ENCODE data around the gene PRSS53. TPM values are rescaled to one million over a fixed set of nuclear protein-coding genes. Genes with fewer than 3 reads are reported as not detected.
"Not testable (repeated sequence)": the region's sequence is repeated elsewhere in the genome, so short reads cannot be mapped to it uniquely, and the experiment has no call there.

Gene PRSS53
- total RNA-seq, 1 experiment from 2014 or later = 1.3 TPM

DNA sequence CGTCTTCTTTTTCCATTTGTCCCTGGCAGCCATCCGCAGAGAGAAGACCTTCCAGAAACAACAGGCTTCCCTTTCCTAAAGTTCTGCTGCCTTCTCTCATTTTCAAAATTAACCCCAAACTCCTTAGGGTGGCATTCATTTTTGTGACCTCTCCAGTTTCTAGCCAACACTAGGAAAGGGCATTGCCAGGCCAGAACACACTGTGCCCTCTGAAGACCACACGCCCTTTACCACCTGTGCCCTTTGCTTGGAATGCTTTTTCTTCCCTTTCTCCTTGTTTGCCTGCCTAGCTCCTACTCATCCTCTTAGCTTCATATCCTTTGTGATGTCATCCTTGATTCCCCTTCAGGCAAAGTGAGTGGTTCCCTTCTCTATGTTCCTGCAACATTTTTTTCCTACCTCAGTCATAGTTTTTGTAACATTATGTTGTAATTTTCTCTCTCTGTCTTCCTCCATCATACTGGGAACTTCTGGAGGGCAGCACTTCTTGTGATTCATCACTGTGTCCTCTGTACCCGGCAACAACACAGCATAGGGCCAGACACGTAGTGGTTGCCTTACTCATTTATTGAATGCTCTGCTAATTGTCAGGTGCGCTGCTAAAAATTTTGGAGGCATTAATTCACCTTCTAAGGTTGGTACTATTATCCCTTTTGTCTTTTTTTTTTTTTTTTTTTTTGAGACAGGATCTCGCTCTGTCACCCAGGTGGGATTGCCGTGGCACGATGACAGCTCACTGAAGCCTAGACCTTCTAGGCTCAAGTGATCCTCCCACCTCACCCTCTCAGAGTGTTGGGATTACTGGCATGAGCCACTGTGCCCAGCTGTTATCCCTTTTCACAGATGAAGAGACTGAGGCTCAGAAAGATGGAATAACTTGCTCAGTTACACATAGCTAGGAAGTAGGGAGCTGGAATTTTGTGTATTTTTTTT is 29.7 kb upstream of the PRSS53 start:
- DNase-seq (ENCODE audit: extremely low read depth, low read depth) = no peak

GRCh38 chr16:31117384-31118222 is 28.9 kb upstream of the PRSS53 start, which contains the start of gene KAT8:
Gene KAT8, plus strand, starts transcription at chr16:31117664. Its CDS starts 18 bp downstream, at chr16:31117682.
- DNase-seq (ENCODE audit: extremely low read depth, low read depth) = peak; percentile 97

DNA sequence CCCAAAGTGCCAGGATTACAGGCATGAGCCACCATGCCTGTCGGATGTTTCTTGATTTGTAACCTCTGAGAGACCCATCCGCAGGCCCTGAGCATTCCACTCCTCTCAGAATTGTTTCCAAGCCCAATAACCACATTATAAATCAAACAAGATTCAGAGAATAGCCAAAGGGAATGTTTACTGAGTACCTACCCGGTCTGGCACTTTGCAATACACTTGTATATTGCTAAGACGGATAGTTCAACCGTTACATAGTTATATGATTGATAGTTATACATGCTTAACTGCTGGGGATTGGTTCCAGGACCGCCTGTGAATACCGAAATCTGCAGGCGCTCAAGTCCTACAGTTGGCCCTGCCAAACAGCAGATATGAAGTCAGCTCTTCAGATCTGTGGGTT is 25.7 kb upstream of the PRSS53 start:
- no peak for DNase-seq (ENCODE audit: extremely low read depth, low read depth)

GRCh38 chr16:31113121-31114120 is 24.7 kb upstream of the PRSS53 start:
- no peak for DNase-seq (ENCODE audit: extremely low read depth, low read depth)

- DNase-seq (ENCODE audit: extremely low read depth, low read depth) = no peak
Measured at GRCh38 chr16:31112711-31113110, 24.0 kb upstream of the PRSS53 start.

DNA sequence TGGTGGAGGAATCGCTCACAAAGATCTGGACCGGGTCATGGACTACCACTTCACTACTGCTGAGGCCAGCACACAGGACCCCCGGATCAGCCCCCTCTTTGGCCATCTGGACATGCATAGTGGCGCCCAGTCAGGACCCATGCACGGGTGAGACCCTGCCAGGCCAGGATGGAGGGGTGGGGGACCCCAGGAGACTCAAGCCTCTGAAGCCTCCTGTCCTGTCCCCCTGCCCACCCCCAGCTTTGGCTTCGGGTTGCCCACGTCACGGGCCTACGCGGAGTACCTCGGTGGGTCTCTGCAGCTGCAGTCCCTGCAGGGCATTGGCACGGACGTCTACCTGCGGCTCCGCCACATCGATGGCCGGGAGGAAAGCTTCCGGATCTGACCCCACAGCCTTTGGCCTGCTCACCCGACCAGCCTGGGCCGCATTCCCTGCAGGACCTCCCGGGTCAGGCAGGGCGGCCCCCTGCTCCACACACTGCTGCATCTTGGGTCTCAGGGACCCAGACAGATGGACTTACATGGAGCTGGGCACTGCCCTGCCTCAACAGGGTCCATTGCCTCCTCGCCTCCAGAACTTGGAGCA is 23.2 kb upstream of the PRSS53 start:
- no peak for DNase-seq (ENCODE audit: extremely low read depth, low read depth)

GRCh38 chr16:31110106-31111034 is 21.6 kb upstream of the PRSS53 start:
- no peak for DNase-seq (ENCODE audit: extremely low read depth, low read depth)

DNA sequence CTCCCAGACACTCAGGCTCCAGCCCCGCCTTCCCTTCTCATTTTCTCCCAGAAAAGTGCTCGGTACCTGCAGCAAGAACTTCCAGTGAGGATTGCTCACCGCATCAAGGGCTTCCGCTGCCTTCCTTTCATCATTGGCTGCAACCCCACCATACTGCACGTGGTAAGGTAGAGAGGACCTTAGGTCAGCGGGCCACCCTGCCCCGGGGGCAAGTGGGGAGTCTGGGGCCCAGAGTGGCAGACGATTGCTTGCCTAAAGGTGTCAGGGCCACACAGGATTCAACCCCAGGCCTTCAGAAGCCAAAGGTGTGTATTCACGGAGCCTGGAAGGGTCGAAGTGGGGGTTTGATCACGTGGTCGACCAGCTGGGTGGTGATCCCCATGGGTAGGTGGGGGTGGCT is 20.9 kb upstream of the PRSS53 start:
- DNase-seq (ENCODE audit: extremely low read depth, low read depth) = no peak

- no peak for DNase-seq (ENCODE audit: extremely low read depth, low read depth)
Measured at GRCh38 chr16:31108794-31109558, 20.2 kb upstream of the PRSS53 start.

GRCh38 chr16:31108035-31108793 is 19.5 kb upstream of the PRSS53 start, which contains the start of gene BCKDK:
Gene BCKDK, plus strand, starts transcription at chr16:31108386. Its CDS starts 838 bp downstream, at chr16:31109224.
- peak; percentile 65 for DNase-seq (ENCODE audit: extremely low read depth, low read depth)

- DNase-seq (ENCODE audit: extremely low read depth, low read depth) = no peak
Measured at GRCh38 chr16:31107465-31107867, 18.7 kb upstream of the PRSS53 start.

- no peak for DNase-seq (ENCODE audit: extremely low read depth, low read depth)
Measured at GRCh38 chr16:31106509-31107464, 18.0 kb upstream of the PRSS53 start.

- peak; percentile 67 for DNase-seq (ENCODE audit: extremely low read depth, low read depth)
Measured at GRCh38 chr16:31105677-31106213, 17.0 kb upstream of the PRSS53 start.

GRCh38 chr16:31100876-31101641 is 12.3 kb upstream of the PRSS53 start:
- not testable (repeated sequence) for DNase-seq (ENCODE audit: extremely low read depth, low read depth)
